Hematopoietic multipotent progenitor cell treated with erythropoietin and hydrocortisone succinate and interleukin-3 and kit ligand, for 15 days (in vitro differentiated cells): ENCODE data around the gene ICAM1.
"Not testable (repeated sequence)": the region's sequence is repeated elsewhere in the genome, so short reads cannot be mapped to it uniquely, and the experiment has no call there.

Experiments
- DNase-seq: peaks from one replicate; pipeline ENCODE4 v3.0.0-alpha.2; 2015; ENCODE audit warnings: low spot score

Gene ICAM1, protein sequence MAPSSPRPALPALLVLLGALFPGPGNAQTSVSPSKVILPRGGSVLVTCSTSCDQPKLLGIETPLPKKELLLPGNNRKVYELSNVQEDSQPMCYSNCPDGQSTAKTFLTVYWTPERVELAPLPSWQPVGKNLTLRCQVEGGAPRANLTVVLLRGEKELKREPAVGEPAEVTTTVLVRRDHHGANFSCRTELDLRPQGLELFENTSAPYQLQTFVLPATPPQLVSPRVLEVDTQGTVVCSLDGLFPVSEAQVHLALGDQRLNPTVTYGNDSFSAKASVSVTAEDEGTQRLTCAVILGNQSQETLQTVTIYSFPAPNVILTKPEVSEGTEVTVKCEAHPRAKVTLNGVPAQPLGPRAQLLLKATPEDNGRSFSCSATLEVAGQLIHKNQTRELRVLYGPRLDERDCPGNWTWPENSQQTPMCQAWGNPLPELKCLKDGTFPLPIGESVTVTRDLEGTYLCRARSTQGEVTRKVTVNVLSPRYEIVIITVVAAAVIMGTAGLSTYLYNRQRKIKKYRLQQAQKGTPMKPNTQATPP

DNA sequence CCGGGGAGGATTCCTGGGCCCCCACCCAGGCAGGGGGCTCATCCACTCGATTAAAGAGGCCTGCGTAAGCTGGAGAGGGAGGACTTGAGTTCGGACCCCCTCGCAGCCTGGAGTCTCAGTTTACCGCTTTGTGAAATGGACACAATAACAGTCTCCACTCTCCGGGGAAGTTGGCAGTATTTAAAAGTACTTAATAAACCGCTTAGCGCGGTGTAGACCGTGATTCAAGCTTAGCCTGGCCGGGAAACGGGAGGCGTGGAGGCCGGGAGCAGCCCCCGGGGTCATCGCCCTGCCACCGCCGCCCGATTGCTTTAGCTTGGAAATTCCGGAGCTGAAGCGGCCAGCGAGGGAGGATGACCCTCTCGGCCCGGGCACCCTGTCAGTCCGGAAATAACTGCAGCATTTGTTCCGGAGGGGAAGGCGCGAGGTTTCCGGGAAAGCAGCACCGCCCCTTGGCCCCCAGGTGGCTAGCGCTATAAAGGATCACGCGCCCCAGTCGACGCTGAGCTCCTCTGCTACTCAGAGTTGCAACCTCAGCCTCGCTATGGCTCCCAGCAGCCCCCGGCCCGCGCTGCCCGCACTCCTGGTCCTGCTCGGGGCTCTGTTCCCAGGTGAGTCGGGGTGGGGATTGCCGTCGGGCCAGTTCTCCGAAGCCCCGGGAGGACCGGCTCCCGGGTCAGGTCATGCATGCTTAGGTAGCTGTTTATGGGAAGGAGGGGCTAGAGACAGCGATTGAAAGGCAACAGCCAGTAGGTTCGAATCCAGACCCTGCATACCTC, at the start of gene ICAM1:
ICAM1 (plus strand) TSS at position 505 of the 779 bp plus-strand sequence; CDS start at position 545, 40 bp downstream.
- DNase-seq = no peak

DNA sequence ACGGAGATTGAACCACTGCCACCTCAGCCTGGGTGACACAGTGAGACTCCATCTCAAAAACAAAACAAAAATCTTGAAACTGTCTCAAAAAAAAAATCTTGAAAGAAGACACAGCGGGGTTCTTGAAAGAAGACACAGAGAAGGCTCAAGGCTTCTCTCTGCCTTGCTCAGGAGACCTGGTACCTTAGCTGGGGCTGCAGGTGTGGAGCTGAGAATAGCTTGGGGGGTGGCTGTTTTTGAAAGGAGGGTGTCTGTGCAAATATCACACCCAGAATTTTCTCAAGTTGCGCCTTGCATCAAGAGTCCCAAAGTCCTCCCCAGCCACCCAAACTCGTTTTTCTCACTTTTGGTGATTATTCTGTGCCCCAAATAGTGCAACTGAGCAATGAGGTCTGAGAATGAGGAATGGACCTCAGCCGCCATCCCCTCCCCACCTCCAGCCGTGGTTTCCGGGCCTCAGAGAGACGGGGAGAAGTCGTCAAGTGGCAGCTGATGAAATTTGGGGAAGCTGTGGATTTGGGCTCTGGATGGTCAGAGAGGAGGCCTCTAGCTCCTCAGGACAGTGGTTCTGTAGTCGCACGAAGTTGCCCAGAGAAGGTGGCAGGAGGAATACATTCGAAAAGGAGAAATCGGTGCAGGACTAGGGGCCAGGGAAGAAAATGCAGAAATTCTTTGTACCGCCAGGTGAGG, 48.6 kb upstream of the ICAM1 start:
- no peak for DNase-seq

DNA sequence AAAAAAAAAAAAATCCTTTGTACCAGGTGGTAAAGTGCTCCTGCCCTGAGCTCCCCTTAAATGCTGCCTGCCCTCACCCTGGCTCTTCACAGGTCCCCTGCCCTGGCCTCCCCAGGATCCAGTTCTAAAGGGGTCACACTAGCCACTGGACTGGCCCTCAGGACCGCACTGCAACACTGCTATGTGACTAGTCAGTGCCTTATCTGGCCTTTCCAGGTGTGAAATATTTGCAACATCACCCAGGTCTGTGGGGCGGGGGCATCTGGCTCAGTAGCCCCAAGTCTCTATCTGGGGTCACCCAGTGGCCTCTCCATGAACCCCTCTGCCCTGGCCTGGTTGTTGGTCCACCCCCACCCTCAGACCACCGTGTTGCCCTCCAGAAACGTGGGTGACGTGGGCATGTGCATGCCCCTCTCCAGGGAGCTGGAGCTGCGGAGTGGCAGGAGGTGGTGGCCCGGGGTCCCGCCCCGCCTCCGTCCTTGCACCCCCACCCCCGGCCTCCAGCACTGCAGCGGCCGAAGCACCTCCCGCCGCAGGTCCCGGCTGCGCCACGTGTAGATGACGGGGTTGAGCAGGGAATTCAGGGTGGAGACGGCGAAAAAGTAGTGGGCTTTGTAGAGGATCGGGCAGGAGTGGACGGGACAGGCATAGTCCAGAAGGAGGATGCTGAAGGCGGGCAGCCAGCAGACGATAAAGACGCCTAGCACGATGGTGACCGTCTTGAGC, 47.3 kb upstream of the ICAM1 start:
- DNase-seq = no peak

DNA sequence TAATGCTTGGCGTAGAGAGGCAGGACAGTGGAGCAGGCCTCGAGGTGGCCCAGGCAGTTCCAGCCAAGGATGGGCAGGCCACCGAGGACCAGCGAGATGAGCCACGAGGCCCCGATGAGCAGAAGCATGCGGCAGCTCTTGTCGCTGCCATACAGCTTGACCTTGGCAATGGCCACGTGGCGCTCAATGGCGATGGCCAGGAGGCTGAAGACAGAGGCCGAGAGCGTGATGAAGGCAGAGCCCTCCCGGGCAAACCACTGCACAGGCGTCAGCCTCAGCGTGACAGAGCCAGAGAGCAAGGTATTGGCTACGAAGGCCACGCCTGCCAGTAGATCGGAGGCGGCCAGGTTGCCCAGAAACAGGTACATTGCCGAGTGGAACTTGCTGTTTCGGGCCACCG, 46.6 kb upstream of the ICAM1 start:
- DNase-seq = no peak

DNA sequence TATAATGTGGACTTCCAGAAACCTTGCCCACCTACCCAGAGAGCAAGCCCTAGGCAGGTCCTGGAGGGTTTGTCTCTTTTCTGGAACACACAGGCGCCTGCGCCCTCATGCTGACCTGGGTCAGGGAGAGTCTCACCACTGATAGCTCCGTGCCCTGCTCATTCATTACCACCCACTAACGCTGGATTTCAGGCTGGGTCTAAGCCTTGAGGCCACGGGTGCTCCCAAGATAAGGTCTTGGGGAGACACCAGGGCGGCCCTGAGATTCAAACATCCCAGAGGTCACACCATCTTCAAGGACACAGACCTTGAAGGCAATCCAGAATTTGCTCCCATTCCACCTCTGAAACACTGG, 44.9 kb upstream of the ICAM1 start:
- no peak for DNase-seq

DNA sequence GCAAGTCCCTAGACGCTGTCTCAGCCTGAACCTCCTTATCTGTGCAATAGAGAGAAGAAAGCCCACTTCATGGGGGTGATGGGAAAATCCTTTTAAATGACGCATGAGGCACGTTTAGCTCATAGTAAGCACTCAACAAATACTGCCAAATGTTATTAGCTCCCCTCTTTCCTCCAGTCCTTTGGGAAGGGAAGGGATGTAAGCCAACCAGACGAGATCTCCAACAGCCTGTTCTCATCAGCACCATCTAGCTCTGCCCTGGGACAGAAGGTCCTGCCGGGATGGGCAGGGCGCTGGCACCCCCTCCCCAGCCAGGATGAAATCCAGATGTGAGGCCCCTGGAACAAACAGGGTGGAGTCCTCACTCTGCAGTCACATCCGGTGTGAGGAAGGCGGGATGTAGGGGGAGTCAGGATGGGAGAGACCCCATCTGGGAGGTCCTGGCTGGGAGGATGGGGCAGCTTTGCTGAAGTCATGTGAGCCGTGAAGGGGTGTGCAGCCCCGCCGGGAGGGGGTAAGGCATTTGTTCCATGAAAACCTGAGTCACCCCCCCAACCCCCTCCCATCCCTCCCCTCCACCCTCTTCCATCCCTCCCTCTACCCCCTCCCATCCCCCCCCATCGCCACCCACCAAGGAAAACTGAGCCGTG, 44.4 kb upstream of the ICAM1 start:
- no peak for DNase-seq

DNA sequence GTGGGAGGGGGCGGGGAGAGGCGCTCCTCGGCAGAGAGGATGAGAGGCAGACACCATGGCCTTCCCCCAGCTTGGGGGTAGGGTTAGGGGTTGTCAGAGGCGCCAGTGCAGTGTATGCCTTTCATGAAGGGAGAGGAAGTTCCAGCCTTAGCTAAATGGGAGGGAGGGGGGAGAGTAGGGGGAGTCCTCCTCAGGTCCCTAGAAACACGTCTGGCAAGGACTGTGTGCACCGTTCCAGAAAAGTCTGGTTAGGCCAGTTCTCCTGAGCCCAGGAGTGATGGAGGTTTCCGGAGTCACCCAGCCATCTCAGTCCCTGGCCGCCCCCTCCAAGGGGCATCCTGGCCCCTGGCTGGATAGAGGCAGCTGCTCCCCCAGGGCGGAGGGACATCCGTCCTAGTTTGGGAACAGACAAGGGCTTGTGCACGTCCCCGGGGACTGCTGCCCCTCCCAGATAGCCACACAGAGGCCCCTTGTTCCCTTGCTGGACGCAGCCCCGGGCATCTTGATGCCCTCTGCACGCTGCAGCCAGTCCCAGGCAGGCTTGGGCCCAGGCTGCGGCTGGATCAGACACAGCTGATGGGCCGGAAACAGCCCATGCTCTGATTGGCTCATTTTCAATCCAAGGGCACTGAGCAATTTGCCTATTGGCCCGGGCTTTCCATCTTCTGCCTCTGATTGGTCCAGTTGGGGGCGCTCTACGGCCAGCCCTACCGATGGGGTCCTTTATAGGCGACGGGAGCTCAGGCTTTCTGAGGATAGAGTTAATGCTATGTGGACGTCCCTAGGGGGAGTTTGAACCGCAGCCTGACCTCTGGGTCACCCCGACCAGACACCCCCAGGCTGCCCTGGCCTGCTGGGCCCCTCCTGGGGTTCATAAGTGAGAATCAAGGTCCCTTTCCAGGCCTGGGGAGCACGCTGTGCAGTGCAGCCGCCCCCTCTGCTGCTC, 43.6 kb upstream of the ICAM1 start:
- no peak for DNase-seq

DNA sequence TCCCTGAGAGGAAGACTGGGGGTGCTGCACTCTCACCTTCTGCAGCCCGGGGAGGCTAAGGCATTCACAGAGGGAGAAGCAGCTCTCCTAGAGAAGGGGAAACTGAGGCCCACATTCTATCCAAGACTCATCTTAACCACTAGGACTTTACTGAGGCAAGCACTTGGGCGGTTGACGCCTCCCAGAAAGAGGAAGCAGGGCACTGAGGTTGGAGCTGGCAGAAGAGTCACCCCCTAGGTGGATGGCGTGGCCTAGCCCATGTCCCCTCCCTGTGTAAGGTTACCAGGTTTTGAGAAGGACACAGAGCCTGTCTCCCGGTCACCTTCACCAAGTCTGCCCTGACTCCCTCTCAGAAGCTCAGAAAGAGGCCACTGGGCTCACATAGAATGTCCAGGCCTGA, 42.5 kb upstream of the ICAM1 start:
- DNase-seq = no peak

DNA sequence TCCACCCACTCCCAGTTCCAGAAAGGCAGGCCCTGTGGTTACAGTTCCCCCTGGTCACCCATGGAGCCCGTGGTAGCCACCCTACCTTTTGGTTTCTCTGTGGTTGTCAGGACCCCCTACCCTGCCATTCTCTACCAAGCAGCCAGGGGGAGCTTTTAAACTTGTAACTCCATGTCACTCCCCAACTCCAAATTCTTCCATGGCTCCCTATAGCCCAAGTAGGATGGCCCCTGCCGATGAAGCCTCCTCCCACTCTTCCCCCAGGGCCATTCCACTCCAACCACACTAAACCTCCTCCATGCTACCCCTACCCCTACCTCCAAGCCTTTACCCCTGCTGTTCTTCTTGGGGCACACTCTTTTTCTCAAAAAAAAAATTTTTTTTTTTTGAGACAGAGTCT, 42.0 kb upstream of the ICAM1 start:
- no peak for DNase-seq

DNA sequence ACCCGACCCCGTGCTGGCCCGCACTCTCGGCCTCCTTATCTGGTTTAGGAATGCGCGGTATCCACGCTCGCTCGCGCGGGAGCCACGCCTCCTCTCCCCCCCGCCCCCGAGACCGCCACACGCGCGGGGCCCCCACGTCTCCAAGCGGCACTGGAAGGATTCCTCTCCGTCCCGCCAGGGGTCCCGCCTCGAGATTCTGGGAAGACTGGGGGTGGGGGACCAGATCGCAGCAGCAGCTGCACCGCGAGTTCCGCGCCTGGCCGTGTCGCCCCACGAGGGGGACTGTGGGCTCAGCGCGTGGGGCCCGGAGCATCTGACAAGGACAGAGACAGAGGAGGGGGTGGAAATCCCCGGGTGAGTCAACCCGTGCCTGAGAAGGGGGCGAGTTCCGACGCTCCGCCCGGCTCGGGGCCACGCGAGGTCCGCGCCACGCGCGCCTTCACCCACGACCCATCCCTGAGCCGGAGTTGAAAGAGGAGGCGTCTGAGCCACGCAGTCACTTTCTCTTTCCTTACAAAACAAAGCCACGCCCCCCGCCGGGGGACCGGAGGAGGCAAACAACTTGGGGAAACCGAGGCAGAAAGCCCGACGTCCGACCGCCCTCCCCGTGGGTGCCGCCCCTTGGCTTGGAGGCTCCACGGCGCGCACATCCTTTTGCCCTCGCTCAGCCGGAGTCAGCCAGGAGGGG, 40.6 kb upstream of the ICAM1 start:
- DNase-seq = no peak

DNA sequence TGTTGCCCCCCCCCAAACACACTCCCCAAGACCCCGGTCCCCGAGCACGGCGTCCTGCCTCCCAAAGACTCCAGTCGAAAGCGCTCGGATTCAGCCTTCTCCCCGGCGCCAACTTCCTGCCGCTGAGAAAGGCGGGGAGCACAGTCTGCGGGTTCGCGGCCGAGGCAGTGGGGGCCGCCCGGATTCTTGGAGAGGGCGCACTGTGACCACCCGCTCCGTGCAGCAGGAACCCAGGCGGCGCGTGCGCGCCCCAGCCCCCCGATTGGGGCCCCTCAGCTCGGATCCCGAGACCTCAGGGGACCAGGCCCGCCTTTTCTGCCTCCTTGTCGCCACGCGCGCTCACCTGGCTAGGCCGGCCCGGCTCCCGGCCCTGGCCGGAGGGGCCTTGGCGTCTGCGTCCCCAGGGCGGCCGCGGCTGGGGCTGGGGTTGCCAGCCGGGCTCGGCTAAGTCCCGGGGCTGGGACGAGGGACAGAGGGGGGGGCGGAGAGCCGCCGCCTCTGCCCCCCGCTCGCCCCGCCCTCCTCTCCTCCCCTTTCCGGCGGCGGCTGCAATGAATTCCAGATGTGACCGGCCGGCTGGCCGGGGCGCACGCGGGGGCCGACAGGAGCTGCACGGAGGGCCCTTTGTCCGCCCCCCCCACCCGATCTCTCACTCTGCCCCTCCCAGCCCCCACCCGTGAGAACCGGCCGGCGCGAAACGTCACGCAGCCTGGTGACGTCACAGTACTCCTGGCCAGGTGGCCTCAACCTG, 39.9 kb upstream of the ICAM1 start, which contains the start of gene S1PR2:
S1PR2 (minus strand) TSS at position 471 of the 751 bp plus-strand sequence. CDS start 6,426 bp downstream, outside the sequence.
- no peak for DNase-seq

DNA sequence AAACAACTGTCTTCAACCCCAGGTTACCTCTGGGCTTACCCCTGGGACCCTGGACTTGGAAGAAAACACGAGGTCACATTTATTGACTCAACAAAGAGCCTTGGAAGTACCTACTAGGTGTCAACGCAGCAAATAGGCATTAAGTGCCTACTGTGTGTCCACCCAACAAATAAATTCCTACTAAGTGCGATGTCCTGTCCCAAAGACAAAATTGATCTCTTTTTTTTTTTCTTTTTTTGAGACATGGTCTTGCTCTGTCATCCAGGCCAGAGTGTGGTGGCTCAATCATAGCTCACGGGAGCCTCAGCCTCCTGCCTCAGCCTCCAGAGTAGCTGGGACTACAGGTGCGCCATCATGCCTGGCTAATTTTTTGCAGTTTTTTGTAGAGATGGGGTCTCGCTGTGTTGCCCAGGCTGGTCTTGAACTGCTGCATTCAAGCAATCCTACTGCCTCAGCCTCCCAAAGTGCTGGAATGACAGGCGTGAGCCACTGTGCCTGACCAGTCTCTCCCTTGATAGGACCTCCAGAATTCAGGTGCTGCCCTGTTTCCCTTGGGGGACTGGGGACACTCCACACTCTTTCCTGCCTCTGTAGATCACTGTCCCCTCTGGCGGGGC, 39.2 kb upstream of the ICAM1 start:
- DNase-seq = no peak

DNA sequence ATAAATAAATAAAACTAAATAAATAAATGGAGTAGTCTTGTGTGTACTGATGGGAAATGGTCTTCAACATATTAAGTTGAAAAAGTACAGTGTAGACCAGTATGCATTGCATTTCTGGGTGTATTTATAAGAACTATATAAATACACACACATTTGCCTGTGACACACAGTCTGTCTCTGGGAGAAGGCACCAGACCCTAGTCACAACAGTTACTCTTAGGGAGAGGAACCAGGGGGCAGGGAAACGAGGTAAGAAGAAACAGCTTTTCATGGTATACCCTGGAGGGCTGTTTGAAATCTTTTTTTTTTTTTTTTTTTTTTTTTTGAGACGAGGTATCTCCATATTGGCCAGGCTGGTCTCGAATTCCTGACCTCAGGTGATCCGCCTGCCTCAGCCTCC, 37.0 kb upstream of the ICAM1 start:
- DNase-seq = no peak

DNA sequence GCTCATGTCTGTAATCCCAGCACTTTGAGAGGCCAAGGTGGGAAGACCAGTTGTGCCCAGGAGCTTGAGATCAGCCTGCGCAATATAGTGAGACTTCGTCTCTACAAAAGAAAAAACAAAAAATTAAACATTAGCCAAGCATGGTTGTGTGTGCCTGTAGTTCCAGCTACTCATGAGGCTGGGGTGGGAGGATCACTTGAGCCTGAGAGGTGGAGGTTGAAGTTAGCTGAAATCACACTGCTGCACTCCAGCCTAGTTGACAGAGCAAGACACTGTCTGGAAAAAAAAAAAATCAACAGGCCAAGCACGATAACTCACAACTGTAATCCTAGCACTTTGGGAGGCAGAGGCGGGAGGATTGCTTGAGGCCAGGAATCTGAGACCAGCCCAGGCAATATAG, 35.9 kb upstream of the ICAM1 start:
- no peak for DNase-seq

DNA sequence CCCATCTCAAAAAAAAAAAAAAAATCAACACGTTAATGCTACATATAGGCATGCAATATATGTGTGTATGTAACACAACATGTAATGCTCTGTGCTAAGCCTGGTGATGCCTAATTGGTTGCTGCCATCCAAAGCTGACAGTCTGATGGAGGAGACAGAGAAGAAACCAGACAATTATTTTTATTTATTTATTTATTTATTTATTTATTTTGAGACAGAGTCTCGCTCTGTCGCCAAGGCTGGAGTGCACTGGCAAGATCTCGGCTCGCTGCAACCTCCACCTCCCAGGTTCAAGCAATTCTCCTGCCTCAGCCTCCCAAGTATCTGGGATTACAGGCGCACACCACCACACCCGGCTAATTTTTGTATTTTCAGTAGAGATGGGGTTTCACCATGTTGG, 35.5 kb upstream of the ICAM1 start:
- DNase-seq = not testable (repeated sequence)

DNA sequence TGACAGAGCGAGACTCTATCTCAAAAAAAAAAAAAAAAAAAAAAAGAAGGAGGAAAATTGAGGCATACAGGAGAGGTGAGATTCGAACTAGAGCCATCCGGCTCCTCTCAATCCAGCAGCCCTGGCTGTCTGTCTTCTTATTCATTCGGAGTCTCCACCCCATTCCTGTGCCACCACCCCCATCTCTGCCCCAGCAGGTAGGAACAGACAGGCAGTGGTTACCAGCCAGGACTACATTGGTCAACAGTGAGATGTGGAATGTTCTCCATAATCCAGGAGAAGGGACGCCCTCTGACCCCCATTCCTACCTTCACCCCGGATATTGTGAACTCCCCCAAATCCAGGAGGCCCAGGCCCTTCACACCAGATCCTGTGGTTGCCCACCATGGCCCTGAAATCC, 33.2 kb upstream of the ICAM1 start:
- no peak for DNase-seq

DNA sequence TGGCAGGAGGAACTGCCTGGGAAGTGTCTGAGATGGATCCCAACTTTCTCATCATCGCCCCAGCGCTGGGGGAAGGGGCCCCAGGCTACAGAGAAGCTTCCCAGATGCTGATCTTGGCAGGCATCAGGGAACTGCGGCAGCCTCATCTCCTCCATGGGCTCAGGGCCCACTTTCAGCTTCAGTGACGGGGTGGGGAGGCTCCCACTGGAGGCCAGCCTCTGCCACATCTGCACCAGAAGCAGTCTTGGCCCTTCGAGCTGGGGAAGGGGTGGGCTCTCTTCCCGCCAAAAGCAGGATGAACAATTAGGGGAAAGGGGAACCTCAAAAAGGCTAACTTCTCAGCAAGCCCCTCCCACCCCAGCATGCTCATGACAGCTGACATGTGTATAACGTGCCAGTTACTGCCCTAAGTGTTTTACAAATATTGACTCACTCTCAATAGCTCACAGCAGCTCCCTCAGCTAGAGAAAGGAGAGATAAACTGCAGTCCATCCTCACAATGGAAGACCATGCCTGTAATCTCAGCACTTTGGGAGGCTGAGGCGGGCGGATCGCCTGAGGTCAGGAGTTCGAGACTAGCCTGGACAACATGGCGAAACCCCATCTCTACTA, 32.6 kb upstream of the ICAM1 start:
- no peak for DNase-seq
